Measurements from ENCODE around the gene TASP1.

DNA sequence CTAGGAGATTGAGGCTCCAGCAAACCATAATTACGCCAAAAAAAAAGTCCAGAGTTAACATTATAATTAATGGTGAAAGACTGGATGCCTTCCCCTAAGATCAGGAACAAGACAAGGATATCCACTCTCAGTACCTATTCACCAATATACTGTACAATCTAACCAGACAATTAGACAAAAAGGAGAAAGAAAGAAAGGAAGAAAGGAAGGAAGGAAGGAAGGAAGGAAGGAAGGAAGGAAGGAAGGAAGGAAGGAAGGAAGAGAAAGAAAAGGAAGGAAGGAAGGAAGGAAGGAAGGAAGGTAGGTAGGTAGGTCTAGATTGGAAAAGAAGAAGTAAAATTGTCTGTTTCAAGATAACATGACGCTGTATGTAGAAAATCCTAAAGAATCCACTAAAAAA lies 50.7 kb downstream of the TASP1 start:
- TF ChIP-seq, protein P1, sequence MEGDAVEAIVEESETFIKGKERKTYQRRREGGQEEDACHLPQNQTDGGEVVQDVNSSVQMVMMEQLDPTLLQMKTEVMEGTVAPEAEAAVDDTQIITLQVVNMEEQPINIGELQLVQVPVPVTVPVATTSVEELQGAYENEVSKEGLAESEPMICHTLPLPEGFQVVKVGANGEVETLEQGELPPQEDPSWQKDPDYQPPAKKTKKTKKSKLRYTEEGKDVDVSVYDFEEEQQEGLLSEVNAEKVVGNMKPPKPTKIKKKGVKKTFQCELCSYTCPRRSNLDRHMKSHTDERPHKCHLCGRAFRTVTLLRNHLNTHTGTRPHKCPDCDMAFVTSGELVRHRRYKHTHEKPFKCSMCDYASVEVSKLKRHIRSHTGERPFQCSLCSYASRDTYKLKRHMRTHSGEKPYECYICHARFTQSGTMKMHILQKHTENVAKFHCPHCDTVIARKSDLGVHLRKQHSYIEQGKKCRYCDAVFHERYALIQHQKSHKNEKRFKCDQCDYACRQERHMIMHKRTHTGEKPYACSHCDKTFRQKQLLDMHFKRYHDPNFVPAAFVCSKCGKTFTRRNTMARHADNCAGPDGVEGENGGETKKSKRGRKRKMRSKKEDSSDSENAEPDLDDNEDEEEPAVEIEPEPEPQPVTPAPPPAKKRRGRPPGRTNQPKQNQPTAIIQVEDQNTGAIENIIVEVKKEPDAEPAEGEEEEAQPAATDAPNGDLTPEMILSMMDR (IDR thresholded peaks at IDR 0.05), result no peak
- TF ChIP-seq POLR2A (IDR thresholded peaks at IDR 0.05), result no peak
